ENCODE data around the gene DNAJC5.

DNA sequence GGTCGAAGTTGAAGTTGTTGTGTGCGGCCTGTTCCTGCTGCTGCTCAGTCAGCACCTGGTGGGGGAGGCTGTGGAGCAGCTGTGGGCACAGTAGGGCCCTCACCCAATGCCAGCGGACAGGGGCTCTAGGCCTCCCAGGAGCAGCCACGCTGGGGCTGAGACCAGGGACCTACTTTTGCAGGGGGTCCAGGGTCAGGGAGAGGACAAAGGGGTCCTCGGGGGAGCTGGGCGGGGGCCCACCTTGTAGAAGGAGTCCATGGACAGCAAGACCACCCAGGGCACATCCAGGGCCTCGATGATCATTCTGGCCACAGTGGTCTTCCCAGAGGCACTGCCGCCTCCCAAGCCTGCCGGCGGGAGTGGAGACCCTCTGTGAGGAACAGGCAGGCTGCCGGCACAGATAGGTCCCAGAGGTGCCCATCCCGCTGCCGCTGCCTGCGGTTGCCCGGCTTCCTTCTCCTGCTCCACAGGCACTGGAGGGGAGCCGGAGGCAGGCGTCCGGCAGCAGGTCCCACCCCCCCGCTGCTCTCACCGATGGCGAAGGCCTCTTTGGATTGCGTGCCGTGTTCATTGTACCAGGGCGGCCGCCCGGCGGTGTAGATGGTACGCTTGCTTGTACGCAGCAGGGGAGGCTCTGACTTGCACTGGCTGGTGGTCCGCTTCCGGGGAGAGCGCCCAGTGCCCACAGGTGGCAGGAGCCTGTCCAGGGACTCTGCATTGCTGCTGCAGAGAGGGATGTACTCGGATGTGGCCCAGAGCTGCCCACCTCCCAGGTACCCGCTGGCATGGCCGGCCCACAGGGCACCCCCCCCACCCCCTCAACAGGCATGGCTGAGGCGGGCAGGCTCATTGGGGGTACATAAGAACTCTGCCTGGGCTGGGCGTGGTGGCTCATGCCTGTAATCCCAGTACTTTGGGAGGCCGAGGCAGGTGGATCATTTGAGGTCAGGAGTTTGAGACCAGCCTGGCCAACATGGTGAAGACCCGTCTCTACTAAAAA is 51.3 kb downstream of the DNAJC5 start:
- TF ChIP-seq EZH2 (IDR thresholded peaks at IDR 0.05; ENCODE audit: borderline replicate concordance, insufficient read depth, low read depth, low read length, poor library complexity, severe bottlenecking) = no peak
- TF ChIP-seq, protein P1, sequence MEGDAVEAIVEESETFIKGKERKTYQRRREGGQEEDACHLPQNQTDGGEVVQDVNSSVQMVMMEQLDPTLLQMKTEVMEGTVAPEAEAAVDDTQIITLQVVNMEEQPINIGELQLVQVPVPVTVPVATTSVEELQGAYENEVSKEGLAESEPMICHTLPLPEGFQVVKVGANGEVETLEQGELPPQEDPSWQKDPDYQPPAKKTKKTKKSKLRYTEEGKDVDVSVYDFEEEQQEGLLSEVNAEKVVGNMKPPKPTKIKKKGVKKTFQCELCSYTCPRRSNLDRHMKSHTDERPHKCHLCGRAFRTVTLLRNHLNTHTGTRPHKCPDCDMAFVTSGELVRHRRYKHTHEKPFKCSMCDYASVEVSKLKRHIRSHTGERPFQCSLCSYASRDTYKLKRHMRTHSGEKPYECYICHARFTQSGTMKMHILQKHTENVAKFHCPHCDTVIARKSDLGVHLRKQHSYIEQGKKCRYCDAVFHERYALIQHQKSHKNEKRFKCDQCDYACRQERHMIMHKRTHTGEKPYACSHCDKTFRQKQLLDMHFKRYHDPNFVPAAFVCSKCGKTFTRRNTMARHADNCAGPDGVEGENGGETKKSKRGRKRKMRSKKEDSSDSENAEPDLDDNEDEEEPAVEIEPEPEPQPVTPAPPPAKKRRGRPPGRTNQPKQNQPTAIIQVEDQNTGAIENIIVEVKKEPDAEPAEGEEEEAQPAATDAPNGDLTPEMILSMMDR (IDR thresholded peaks at IDR 0.05) = no peak

Data from B cell (primary cell).